ENCODE data around the gene ACTA2. TPM values are rescaled to one million over a fixed set of nuclear protein-coding genes. Genes with fewer than 3 reads are reported as not detected.
A peak's percentile ranks its signal among the peaks of the same experiment; 100 is the strongest.

The ACTA2 gene
- total RNA-seq, 1 experiment from 2014 or later, result 49.7 TPM

DNA sequence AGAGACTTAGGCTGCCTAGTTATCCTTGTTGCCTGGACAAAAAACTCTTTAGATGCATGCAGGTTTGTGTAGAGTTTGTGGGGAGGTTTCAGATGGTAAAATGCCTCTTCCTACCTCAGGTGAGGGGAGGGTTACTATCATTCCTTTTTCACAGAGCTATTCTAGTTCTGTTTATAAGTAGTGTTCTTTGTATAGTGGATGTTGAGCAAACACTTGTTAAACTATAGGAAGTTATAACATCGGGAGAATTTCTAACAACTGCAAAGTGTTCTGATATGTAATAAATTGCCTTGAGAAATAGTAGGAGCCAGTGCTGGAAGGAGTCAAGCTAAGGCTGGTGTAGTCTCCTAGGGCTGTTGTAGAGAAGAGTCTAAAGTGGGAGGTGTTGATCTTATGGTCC lies 31.4 kb upstream of the ACTA2 start:
- in situ Hi-C loops (cut with HindIII; ENCODE audit: low pct_unique_long_range_greater_than_20kb, low sequenced_read_pairs), result no loop called here
- DNase-seq (ENCODE audit: low read depth), result no peak

DNA sequence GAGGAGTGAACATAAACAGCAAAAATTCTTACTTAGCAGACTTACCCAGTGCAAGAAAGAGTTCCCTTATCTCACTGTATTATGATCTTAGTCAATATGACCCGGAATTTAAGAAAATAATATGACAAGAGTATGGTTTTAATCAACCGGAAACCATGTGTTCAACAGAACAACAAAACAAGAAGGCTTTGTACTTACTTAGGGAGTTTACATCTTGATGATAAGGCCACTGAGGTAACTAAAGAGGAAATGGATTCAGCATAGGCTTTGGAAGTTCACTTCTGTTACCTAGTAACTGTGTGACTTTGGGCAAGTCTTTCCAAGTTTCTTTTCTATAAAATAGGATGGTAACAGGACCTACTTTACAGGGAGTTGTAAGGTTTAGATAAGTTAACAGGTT lies 30.6 kb upstream of the ACTA2 start:
- DNase-seq (ENCODE audit: low read depth), result no peak
- in situ Hi-C loops (cut with HindIII; ENCODE audit: low pct_unique_long_range_greater_than_20kb, low sequenced_read_pairs), result no loop called here

DNA sequence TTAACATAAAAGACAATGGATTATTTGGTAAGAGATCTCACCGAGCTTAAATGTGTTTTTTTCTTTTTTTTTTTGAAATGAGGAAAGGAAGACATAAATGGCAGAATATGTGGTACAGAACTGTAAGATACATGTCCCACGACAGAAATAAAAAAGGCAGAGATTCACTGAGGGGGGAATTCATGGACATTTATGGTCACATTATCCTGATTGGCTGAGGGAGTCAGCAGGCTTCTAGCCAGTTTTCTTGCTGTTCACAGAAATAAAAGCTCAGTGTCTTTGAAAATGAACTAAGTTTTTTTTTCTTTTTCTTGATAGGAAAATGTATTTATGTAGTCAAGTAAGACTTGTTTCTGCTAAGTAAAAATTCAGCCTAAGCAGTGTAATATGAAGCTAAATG lies 29.8 kb upstream of the ACTA2 start:
- no peak for DNase-seq (ENCODE audit: low read depth)
- in situ Hi-C loops (cut with HindIII; ENCODE audit: low pct_unique_long_range_greater_than_20kb, low sequenced_read_pairs), result no loop called here

DNA sequence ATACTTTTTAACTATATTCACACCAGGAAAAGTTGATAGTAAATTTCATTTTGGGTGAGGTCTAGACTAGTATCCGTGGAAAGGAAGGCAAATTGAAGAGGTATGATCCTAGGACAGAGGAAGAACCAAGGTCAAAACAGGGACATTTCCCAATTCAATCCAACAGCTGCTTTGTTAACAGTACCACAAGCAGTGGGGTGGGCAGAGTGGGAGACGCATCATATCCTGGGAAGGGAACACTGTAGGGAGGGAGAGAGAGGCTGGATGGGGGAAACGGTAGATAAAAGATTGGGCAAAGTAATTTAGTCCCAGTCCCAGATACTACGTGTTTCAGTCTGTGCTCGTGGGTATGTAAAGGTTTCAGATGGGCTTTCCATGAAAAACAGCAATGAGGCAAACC lies 28.9 kb upstream of the ACTA2 start:
- in situ Hi-C loops (cut with HindIII; ENCODE audit: low pct_unique_long_range_greater_than_20kb, low sequenced_read_pairs), result no loop called here

DNA sequence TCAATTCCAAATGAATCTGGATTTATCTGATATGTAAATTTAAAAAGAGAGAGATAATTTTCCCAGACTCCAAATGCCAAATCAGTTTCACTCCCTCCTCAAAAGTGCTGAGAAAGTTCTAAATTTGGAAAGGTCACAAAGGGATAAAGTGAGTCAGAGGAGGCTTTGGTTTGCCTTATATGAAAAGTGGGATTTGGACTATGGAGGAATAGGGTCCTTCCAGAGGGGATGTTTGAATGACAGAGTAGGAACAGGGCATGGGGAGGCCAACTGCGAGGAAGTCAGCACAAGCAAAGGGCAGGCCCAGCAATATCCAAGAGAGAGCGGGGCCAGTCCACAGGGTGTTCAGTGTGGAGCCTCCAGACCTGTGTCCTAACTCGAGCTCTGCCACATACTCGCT lies 28.2 kb upstream of the ACTA2 start:
- in situ Hi-C loops (cut with HindIII; ENCODE audit: low pct_unique_long_range_greater_than_20kb, low sequenced_read_pairs), result no loop called here
- no peak for DNase-seq (ENCODE audit: low read depth)

More for the DNA sequence above, 28.9 kb upstream of the ACTA2 start:
- DNase-seq (ENCODE audit: low read depth), result no peak

DNA sequence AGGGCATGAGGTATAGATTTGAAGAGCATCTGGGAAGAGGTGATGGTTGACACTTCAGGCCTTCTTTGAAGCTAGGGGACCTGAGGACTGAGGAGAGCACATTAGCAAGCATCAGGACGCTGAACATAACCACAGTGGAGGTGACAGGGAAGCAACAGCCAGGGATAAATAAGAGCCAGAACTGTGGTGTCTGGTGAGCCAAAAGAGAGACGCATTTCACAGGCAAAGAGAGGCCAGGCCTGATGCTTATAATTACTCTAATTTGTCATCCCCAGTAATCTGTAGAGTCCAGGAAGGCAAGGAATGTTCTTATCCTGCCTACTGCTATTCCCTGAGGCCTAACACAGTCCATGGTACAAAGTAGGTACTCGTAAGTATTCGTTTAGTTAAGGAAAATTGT lies 27.7 kb upstream of the ACTA2 start:
- no peak for DNase-seq (ENCODE audit: low read depth)
- in situ Hi-C loops (cut with HindIII; ENCODE audit: low pct_unique_long_range_greater_than_20kb, low sequenced_read_pairs), result no loop called here

DNA sequence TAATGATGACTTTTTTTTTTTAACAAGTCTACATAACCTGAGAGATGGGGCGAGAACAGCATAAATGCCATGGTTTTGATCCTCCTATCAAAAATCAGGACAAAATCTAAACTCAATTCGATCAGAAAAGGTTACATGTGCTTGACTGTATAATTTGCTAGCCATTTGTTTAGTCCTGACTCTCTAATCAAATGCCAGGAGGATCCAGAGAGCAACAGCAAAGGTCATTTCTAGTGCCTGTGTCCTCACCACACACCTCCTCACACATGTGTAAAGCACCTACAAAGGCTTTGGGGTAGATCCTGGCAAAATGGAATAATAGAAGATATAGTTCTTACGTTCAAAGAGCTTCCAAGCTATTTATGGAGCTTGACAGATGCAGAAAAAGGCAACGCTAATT lies 27.0 kb upstream of the ACTA2 start:
- no peak for DNase-seq (ENCODE audit: low read depth)
- in situ Hi-C loops (cut with HindIII; ENCODE audit: low pct_unique_long_range_greater_than_20kb, low sequenced_read_pairs), result no loop called here

DNA sequence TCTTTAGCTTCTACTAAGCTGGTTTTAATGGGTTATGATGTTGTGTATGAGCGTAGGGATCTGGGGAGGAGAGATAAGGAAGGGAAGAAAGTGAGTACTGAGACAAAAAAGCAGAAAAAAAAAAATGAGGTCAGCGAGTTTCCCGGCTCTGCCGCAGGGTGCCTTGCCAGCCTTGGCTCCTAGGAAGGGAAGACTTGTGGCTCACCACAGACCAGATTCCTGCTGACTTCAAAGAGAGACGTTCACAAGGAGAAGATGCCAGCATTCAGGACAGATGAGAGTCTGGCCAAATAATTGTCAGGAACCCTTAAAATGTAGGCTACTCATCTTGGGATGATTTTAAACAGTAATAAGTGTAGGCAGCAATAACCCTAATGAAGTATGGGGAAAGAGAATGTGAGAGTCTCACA lies 26.6 kb upstream of the ACTA2 start:
- no peak for DNase-seq (ENCODE audit: low read depth)
- in situ Hi-C loops (cut with HindIII; ENCODE audit: low pct_unique_long_range_greater_than_20kb, low sequenced_read_pairs), result no loop called here

DNA sequence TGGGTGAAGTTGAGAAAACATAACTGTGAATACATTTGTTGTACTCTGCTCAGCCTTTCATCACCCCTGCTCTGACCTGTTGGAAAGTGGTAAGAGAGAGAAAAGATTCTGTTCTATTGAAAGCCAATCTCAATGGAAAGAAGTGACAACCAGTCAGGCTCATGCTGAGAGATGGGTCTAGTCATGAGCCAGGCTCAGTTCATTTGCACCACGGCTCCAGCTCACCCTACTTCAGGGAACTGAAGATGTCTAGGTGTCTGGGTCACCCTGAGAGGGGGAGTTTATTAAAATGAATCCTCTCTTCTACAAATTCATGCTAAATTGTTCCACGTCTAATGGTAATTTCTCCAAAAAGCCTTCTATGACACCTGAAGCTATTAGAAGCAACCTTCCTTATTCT lies 25.9 kb upstream of the ACTA2 start:
- in situ Hi-C loops (cut with HindIII; ENCODE audit: low pct_unique_long_range_greater_than_20kb, low sequenced_read_pairs), result no loop called here
- no peak for DNase-seq (ENCODE audit: low read depth)

DNA sequence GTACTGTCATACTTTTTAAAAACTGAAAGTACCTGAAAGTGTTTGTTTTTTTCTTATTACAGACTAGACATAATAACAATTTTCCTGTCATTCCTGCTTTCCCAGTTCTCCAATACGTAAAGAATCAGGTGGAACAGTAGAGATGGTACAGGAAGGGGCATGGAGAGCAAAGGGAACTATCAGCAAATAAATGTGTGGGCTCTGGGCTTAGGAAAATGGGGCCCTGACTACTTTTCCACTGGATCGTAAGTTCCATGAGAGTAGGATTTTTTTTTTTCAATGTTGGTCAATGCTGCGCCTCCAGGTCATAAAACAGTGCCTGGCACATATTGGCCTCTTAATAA lies 22.8 kb upstream of the ACTA2 start:
- DNase-seq (ENCODE audit: low read depth), result no peak
- in situ Hi-C loops (cut with HindIII; ENCODE audit: low pct_unique_long_range_greater_than_20kb, low sequenced_read_pairs), result no loop called here

DNA sequence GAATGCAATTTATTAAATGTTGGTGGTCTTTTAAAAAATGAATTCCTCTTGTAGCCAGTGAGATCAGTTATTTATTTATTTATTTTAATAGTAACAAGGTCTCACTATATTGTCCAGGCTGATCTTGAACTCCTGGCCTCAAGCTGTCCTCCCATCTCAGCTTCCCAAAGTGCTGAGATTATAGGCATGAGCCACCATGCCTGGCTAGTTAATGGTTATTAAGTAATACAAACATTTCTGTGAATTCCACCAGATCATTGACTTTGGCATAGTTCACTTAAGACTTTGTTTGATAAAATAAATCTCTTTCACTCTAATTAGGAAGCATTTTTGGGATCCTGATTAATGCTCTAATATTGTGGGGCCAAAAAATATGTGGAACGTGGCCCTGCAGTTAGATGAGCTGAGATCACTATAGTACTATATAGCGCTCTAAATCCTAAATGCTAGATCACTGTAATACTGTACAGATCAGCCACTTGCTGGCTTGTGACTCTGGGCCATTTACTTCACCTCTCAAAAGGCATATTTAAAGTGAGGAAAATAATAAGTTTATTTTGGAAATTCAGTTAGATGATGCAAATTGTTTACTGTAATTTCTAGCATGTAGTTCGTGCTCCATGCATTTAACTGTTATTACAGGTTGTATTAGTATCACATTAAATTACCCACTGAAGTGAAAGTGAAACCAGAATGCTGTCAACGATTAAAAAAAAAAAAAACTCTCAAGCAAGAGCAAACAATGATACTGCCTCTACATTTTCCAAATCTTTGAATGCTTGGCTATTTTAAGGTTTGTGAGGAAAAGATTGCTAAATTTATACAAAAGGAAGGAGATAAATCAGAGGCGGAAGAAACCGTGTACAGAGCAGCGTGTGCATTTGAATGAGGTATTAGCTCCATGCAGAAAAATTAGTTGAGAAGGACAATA lies 22.1 kb upstream of the ACTA2 start:
- DNase-seq (ENCODE audit: low read depth), result peak; percentile 64
- in situ Hi-C loops (cut with HindIII; ENCODE audit: low pct_unique_long_range_greater_than_20kb, low sequenced_read_pairs), result no loop called here

DNA sequence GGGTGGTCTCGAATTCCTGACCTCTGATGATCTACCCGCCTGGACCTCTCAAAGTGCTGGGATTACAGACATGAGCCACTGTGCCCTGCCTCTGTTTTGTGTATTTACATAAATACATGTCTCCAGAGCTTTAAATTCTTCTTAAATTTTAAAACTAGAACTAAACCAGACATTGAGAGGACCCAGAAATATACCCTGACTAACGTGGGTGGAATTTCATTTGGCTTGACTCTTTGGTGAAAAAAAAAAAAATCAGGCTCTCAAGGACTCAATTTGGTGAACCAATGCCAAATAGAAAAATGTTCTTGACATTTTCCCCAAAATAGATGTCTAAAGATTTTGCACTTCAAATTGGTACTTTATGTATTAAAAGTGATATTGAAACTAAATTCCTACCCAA lies 21.4 kb upstream of the ACTA2 start:
- in situ Hi-C loops (cut with HindIII; ENCODE audit: low pct_unique_long_range_greater_than_20kb, low sequenced_read_pairs), result no loop called here
- DNase-seq (ENCODE audit: low read depth), result no peak

DNA sequence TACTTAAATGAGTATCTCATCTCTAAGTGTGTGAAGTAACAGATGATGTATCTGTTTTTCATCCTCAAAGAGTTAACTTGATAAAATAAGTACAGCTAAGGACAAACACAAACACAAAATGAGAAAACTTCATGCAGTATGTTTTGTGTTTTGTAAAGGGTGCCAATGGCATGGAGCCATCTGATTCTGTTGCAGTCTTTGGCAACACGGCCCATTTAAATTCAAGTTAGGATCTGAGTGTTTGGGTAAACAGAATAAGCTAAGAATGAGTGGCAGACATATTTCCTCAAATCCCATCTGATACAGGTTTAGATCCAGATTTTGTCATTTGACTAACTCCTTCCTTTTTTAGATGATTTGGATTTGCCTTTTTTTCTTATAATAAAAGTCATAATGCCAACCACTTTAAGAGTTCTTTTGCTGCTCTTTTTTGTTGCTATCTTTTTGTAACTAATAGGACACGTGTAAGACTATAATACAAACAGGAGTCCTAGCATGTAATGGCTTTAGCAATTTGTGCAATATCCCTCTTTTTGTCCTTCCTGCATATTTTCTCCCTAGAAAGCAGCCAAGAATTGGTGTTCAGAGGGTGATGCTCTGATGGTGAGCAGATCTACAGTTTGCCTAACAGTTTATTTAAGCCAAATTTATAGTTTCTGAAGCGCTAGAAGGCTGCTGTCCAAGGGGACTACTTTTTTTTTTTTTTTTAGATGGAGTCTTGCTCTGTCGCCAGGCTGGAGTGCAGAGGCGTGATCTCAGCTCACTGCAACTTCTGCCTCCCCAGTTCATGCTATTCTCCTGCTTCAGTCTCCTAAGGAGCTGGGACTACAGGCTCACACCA lies 18.9 kb upstream of the ACTA2 start:
- DNase-seq (ENCODE audit: low read depth), result no peak
- in situ Hi-C loops (cut with HindIII; ENCODE audit: low pct_unique_long_range_greater_than_20kb, low sequenced_read_pairs), result no loop called here

DNA sequence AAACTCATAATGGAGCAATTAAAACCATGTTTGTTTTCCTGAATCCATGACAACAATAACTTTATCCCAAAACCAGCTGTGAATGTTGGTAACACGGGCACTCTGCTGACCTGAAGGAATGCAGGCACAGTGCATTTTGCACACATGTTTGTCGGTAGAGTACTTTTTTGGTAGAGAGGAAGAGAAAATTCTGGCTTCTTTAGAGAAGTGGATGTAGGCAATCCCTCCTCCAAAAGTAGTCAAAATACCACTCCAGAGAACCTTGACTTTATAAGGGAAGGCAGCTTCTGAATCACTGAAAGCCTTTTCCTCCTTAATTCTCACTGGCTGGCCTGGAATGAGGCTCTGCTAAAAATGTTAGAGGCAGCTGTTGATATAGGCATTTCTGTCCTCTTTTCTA lies 15.8 kb upstream of the ACTA2 start:
- in situ Hi-C loops (cut with HindIII; ENCODE audit: low pct_unique_long_range_greater_than_20kb, low sequenced_read_pairs), result no loop called here

DNA sequence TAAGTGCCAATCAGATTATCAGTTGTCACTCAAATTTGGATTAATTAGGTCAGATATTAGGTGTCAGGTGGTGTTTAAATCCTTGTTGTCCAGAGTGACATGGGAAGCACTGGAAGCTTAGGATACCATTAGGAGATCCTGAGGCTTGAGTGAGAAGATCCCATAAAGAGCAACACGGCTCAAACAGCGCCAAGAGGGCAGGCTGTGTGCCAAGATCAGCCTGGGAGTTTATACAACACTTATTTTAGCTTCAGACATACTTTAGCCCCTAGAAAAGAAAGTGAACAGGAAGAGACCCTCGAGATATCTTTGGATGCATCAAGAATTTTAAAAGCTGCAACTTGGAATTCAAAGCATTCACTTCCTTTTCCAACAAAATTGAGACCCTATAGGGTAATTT lies 14.2 kb upstream of the ACTA2 start:
- in situ Hi-C loops (cut with HindIII; ENCODE audit: low pct_unique_long_range_greater_than_20kb, low sequenced_read_pairs), result no loop called here
- DNase-seq (ENCODE audit: low read depth), result no peak

More for the DNA sequence above, 15.8 kb upstream of the ACTA2 start:
- DNase-seq (ENCODE audit: low read depth), result no peak

DNA sequence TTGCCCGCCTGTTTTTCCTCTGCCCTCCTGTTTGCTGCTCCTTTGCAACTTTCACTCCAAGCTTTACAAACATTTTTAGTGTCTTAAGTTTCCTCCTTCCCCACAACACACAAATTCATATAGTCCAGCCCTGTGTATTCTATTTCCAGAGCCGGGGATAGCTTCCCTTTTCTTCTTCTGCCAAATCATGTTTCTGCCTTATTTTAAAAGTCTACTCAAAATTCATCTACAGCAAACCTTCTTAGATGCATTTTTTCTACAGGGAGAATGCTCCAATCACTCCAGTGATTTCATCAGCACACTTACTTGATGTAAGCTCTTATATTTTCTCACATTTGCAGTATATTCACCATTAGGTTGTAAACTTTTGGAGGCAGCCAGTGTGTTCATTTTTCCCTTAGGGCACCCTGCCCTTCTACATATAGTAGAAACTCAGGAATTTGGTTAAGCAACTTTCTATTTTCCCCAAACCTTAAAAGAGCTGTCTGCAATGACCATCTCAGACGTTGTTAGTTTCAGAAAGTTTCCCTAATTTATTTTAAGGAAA lies 12.4 kb upstream of the ACTA2 start:
- DNase-seq (ENCODE audit: low read depth), result no peak
- in situ Hi-C loops (cut with HindIII; ENCODE audit: low pct_unique_long_range_greater_than_20kb, low sequenced_read_pairs), result no loop called here

DNA sequence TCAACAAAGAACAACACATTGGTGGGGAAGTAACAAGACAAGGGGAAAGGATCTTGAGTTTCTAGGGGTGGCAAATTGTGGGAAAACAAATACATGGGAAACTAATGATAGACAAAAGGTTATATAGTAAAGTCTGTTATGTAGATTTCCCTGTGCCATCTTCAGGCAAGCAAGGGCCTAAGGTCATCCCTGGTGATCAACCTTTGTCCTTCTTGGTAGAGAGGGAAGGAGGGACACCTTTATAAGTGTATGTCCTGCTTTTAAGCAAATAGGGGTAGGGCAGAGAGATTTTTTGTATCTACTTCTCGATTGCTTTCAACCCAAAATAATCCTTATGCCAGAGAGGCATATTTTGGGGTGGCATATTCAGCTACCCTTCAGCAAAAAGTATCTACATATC lies 11.8 kb upstream of the ACTA2 start:
- no peak for DNase-seq (ENCODE audit: low read depth)
- in situ Hi-C loops (cut with HindIII; ENCODE audit: low pct_unique_long_range_greater_than_20kb, low sequenced_read_pairs), result no loop called here

DNA sequence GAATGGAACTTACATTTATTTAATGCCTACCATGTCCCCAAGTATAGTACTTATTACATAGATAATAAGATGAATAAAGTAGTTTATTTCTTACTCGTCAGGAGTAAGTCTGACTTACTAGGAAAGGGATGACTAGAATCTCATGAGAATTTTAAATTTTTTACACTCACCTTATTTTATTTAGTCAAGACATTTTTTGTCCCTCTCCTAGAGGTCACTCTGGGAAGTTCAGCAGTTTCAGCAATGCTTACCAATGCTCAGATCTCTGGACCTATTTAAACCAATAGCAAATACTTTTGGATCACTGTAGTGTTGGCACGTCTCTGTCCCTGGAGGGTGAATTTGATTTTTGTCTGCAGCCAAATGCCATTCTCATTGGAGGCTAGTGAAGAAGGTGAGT lies 10.7 kb upstream of the ACTA2 start:
- DNase-seq (ENCODE audit: low read depth), result no peak
- in situ Hi-C loops (cut with HindIII; ENCODE audit: low pct_unique_long_range_greater_than_20kb, low sequenced_read_pairs), result no loop called here

DNA sequence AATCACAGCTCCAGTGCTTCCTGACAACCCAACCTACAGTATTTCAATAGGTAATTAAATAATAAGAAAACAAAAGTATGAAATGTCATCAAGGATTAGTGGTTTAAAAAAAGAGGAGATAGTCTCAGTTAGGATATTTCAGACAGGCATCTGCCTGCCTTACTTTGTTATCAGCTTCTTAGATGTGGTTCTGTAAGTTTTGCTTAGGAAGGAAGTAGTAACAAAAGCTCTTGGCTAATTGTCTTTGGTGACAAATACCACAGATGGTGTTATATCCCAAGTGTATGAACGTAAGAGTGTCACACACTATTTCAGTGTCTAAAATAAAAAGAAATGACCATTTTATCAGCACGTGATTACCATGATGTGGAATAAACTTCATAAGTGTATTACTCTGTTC lies 9.8 kb upstream of the ACTA2 start:
- in situ Hi-C loops (cut with HindIII; ENCODE audit: low pct_unique_long_range_greater_than_20kb, low sequenced_read_pairs), result no loop called here
- no peak for DNase-seq (ENCODE audit: low read depth)
